GM19438 (cell line): ENCODE results near the gene SYNDIG1.

Experiments
- ATAC-seq: cut with Tn5 transposase; IDR thresholded peaks from one replicate; pipeline ENCODE4 v1.9.1; 2021; ENCODE audit warnings: low read depth; ENCODE audit not compliant: unreplicated experiment

The SYNDIG1 gene

DNA sequence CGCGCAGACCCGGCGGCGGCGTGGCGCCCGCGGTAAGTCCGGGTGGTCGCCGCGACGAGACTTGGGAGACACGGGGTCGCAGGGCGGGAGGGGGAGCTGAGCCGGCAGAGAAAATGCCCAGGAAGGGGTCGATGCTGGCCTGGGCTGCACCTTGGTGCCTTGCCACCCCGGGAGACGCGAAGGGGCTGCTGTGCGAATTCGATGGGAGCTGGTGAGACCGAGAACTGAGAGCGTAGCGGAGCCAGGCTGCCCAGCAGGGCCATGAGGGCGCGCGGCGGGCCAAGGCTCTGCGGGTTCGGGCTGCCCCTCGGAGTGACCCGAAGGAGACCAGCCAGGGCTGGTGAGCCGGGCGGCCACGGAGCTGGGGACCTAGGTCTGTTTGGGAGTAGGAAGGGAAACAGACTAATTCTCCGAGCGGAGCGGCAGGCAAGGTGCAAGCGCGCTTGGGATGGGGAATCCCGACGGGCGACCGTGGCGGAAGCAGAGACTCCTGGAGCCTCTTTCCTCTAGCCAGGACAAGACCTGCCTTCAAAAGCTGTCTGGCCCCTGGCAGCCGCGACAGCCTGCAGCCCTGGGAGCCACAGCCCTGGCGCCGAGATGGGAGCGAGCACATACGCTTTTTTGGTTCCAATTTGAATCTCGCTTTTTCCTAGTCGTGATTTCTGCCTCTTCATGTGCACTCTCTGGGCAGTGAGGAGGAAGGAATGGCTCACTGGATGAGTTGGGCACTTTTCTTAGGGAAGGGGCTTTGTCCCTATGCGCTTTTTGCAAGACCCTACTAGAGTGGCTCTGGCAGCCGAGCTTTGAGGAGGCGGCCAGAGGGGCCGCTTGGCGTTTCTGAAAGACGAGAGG is 691 bp downstream of the SYNDIG1 start:
- no peak for ATAC-seq

- no peak for ATAC-seq
Measured at GRCh38 chr20:24470746-24471582, 1.5 kb downstream of the SYNDIG1 start.

GRCh38 chr20:24472426-24472825 is 3.0 kb downstream of the SYNDIG1 start:
- ATAC-seq, result no peak

DNA sequence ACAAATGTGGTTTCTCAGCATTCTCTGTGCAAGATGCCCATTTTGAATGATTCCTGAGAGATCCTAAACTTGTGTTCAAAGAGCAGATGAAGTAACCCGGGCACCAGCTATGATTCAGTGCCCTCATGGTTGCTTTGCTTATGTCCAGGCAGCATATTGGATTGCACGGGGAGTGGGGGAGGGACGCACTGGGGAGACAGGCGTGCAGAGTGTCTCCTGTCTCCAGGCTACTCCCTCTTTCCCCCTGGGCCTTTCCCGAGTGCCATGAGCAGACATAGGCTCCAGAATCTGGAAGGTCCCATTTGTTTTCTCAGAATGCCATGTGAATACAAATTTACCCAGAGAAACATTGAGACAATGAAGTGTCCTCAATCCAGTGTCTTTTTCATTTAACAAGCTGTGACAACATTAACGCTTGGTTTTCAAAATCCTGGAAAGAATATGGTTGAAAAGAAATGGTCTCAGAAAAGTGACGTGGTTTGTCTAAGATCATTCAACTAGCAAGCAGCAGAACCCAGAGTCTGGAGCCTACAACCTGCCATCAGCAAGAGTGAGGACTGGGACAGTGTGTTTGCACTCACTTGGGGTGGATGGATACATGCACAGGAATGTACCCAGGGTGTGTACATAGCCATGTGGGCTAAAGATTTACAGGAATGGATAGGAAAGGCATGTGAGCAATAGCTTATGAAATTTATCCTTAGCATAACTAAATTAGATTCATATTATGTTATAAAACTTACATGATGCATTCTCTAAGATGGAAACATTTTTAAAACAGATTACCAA is 4.2 kb downstream of the SYNDIG1 start:
- no peak for ATAC-seq

- no peak for ATAC-seq
Measured at GRCh38 chr20:24477831-24478547, 8.6 kb downstream of the SYNDIG1 start.

DNA sequence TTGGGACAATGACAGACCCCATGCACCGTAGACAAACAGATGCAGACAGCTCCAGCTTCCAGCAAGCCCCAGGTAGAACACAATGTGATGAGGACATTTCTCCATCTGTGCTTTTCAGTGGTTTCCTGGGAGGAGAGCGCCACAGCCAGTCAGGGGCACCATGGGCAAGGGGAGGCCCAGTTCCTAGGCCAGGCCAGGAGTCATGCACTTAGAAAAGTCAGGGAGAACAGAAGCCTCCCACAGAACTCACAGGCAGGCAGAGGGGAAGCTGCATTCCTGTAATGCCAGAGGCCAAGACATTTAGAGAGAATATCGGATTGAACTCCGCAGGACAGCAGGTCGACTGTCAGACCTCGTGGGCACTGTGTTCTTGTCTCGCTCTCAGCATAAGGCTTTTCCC is 9.2 kb downstream of the SYNDIG1 start:
- no peak for ATAC-seq

GRCh38 chr20:24479106-24479505 is 9.7 kb downstream of the SYNDIG1 start:
- no peak for ATAC-seq

GRCh38 chr20:24479595-24479994 is 10.2 kb downstream of the SYNDIG1 start:
- no peak for ATAC-seq

- no peak for ATAC-seq
Measured at GRCh38 chr20:24480509-24480908, 11.1 kb downstream of the SYNDIG1 start.

DNA sequence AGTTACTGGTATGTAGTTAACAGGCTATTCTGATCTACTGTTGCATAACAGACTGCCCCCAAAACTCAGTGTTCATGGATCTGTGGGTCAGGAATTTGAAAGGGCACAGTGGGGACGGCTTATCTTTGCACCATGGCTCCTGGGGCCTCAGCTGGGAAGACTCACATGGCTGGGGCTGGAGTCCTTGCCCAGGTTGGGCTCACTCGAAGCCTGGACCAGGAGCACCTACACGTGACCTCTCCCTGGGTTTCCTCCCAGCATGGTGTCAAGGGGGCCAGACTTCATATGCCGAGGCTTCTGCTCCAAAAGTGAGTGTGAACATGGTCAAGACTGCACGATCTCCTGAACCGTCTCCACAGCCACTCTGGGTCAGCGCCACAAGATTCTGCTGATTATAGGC is 11.7 kb downstream of the SYNDIG1 start:
- no peak for ATAC-seq

DNA sequence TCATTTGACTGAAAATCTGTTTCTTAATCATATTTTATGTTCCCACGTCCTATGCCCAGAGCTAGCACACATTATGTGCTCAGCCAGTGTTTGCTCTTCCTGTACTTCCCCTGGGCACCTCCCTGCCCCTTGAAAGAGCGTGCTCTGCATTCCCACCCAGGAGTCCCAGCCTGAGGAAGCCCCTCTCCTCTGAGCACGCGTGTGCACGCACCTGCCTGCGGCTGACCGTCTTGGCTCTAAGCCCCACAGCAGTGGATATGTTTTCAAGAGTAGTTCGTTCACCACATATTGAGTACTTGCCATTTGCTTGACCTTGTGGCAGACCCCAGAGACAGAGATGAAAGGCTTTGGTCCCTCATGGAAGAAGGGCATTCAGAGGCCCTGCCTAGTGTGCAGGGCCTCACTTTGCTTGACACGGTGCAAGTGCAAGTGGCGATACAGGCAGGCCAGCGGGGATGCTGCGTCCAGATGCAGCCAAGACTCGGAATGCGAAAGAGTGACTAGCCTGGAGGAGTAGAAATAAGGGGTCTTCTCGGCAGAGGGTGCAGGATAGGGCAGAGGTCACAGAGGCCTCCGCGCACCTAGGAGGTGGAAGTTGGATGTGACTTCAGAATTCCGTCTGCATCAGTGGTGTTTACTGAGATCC is 14.1 kb downstream of the SYNDIG1 start:
- ATAC-seq, result no peak

DNA sequence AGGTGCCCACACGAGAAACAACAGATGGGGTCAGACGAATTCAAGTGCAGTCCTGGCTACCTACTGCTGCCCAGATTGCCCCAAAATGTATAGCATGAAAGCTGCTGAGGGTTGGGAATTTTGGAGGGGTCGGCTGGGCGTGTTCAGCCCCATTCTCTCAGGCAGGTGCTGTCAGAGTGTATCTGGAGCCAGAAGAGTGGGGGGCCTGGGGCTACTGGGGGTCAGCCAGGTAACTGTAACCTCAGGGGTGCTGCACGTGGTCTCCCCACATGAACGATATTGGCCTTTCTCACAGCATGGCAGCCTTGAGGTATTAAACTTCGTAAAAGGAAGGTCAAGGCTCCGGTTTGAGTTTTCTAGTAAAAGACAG is 14.6 kb downstream of the SYNDIG1 start:
- no peak for ATAC-seq

DNA sequence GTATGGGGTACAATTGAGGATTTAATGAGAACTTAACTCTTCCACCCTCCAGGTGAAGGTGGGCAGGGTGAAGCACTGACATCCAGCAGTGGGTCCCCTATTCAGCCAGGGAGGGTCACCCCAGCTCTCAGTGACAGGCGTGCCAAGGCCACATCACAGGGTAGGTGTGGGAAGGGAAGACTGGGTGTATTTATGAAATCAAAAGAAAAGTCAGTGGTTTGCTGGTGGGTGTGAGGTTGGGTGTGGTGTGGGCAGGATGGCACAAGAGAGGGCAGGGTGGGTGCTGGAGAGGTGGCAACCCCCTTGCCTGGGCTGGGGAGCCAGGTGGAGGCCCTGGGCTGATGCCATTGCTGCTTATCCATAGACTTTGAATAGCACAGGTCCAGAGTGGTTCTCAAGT is 16.6 kb downstream of the SYNDIG1 start:
- ATAC-seq, result no peak

DNA sequence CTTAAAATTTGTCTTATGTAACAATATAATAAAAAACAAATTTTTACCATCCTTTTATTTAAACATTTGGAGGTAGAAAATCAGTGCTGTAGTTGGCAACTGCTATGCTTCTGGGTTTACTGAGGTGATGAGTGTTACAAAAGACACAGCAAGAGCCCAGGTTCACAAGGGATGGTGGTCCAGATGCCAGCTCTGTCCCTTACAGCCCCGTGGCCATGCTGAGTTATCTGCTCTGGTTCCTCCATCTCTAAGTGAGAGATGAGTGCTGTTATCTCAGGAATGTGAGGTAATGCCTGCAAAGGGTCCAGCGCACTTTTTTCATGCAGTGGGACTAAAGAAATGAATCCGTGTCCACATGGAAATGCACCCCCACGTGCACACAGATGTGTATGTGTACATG is 17.8 kb downstream of the SYNDIG1 start:
- ATAC-seq, result no peak

DNA sequence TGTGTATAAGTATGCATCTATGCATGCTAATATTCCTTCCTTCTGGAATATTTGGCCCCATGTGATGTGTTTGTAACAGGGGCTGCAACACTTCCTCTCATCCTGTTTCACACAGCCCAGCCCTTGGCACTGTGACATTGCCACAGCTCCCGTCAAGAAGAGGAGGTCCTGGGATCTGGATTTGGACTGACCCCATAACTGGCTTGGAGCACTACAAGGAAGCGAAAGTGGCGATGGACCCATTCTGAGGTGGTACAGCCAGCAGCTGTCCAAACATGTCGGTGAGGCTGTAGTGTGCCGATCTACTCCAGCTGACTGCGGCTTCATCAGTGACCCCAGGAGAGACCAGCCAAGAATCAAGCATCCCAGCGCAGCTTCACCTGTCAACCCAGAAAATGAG is 18.2 kb downstream of the SYNDIG1 start:
- ATAC-seq, result no peak

GRCh38 chr20:24488064-24488799 is 18.8 kb downstream of the SYNDIG1 start:
- ATAC-seq, result no peak

DNA sequence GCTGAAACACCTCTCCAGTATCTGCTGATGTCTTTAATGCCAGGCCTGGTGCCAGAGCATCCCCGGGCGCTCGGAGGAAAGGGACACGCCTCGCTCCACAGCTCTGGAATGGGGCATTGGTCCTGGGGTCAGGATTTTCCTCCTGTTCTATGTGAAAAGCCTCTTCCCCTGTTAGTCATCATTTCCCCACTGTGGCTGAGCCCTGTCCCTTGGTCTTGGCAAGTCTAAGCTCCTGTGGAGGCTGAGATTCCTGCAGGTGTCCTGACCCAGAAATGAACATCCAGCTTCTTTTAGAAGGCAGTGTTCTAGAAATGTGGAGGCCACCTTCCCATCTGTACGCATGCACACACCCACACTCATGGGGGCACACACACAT is 19.4 kb downstream of the SYNDIG1 start:
- ATAC-seq, result no peak

- ATAC-seq, result no peak
Measured at GRCh38 chr20:24489193-24489592, 19.8 kb downstream of the SYNDIG1 start.

GRCh38 chr20:24489631-24490260 is 20.3 kb downstream of the SYNDIG1 start:
- no peak for ATAC-seq
